NB4 (cell line): ENCODE results near the gene TUFM.

ENCODE experiments used
- MYC ChIP-seq: IDR thresholded peaks from 2 replicates; pipeline ENCODE4 v1.6.1; 2011; ENCODE audit warnings: low read depth, low read length
- POLR2A ChIP-seq: IDR thresholded peaks from 2 replicates; pipeline ENCODE4 v1.6.1; 2011; ENCODE audit warnings: mild to moderate bottlenecking; ENCODE audit not compliant: insufficient read length; ENCODE audit errors: extremely low read depth
- TF ChIP-seq, protein P1 (sequence below): IDR thresholded peaks from one replicate; pipeline ENCODE4 v1.5.1; 2012; ENCODE audit warnings: low read depth, low read length
- TF ChIP-seq, protein P2 (sequence below): IDR thresholded peaks from 2 replicates; pipeline ENCODE4 v1.6.1; 2011; ENCODE audit warnings: low read depth, low read length

DNA sequence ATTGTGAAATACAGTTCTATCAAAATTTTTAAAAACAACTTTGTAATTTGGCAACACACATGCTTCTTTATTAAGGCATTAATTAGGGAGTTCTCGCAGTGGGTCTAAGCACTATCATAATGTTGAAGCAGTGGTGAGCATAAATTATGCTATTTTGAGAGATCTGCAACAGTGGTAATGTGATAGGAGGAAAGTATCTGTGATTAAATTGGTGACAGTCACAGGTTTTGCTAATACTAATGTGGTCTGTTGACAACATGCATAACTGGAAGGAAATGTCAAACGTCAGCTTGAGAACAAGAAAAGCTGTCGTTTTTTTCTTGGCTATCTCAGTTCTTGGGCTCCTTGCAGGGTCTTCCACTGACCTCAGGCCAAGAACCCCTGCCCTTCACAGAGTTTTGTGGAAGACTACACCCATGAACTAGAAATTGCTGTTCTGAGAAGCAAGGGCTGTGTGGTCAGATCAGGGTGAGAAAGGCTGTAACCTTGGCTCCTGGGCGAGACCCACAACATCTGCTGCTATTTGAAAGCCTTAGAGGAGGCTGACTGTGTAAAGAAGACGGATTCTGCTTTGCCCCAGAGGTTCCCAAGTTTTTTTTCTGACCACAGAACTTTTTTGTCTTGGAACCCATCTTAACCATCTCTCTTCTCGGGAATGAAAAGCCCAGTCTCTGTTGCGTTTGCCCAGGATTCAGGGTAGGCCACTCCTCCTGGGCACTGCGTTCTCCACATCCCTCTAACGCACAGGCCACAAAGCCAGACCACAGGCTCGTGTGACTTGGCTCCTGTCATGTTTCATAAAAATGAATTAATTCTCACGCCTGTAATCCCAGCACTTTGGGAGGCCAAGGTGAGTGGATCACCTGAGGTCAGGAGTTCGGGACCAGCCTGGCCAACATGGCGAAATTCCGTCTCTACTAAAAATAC, 46.1 kb upstream of the TUFM start:
- TF ChIP-seq, protein P1, sequence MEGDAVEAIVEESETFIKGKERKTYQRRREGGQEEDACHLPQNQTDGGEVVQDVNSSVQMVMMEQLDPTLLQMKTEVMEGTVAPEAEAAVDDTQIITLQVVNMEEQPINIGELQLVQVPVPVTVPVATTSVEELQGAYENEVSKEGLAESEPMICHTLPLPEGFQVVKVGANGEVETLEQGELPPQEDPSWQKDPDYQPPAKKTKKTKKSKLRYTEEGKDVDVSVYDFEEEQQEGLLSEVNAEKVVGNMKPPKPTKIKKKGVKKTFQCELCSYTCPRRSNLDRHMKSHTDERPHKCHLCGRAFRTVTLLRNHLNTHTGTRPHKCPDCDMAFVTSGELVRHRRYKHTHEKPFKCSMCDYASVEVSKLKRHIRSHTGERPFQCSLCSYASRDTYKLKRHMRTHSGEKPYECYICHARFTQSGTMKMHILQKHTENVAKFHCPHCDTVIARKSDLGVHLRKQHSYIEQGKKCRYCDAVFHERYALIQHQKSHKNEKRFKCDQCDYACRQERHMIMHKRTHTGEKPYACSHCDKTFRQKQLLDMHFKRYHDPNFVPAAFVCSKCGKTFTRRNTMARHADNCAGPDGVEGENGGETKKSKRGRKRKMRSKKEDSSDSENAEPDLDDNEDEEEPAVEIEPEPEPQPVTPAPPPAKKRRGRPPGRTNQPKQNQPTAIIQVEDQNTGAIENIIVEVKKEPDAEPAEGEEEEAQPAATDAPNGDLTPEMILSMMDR, result no peak
- TF ChIP-seq POLR2A, result no peak
- TF ChIP-seq, protein P2, sequence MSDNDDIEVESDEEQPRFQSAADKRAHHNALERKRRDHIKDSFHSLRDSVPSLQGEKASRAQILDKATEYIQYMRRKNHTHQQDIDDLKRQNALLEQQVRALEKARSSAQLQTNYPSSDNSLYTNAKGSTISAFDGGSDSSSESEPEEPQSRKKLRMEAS, result no peak
- no peak for TF ChIP-seq MYC
